CD14-positive monocyte (primary cell): Measurements from ENCODE around the gene SETX. TPM values are rescaled to one million over a fixed set of nuclear protein-coding genes. Genes with fewer than 3 reads are reported as not detected.

ENCODE experiments used
- DNase-seq, 3 donors: peaks; one replicate each; pipeline ENCODE4 v3.0.0-alpha.2; 2011 to 2022
- H2AFZ ChIP-seq: 2 replicates; pipeline ENCODE4 v1.6.0; 2012; ENCODE audit warnings: mild to moderate bottlenecking, low read depth, low read length, inconsistent platforms; ENCODE audit not compliant: insufficient read depth, poor library complexity, severe bottlenecking
- H3K27ac ChIP-seq, 2 donors: 1 replicate in 1 of 2; 2 replicates in 1 of 2; pipeline ENCODE4 v1.5.1; 2012 to 2013; ENCODE audit warnings: low read length in 2 of 2, control low read depth in 1 of 2, inconsistent platforms in 1 of 2, low read depth in 1 of 2, mild to moderate bottlenecking in 1 of 2
- H3K27me3 ChIP-seq, 2 donors: one replicate each; pipeline versions ENCODE4 v1.6.0 to v1.6.1; 2011 to 2013; ENCODE audit warnings: low read length in 2 of 2; ENCODE audit not compliant: control insufficient read depth in 2 of 2, insufficient read depth in 2 of 2
- H3K36me3 ChIP-seq, 2 donors: replicated peaks in 1 of 2; 1 replicate in 1 of 2; 2 replicates in 1 of 2; pipeline versions ENCODE4 v1.5.1 to v1.6.1; 2012 to 2013; ENCODE audit warnings: low read length in 2 of 2, control low read depth in 1 of 2, inconsistent platforms in 1 of 2, mild to moderate bottlenecking in 1 of 2; ENCODE audit not compliant: insufficient read depth in 2 of 2, control insufficient read depth in 1 of 2
- H3K4me1 ChIP-seq, 2 donors: 1 replicate in 1 of 2; 2 replicates in 1 of 2; pipeline versions ENCODE4 v1.5.1 to v1.6.1; 2012 to 2013; ENCODE audit warnings: low read length in 2 of 2, control low read depth in 1 of 2, inconsistent platforms in 1 of 2, mild to moderate bottlenecking in 1 of 2, moderate library complexity in 1 of 2; ENCODE audit not compliant: insufficient read depth in 2 of 2, control insufficient read depth in 1 of 2
- H3K4me2 ChIP-seq: replicated peaks from 2 replicates; pipeline ENCODE3; 2012; ENCODE audit warnings: low read length, moderate library complexity, mild to moderate bottlenecking; ENCODE audit not compliant: poor library complexity, severe bottlenecking; ENCODE audit errors: extremely low read depth
- H3K4me3 ChIP-seq, 3 experiments: fragments of 200-600 bp in 1 of 3; sonication (generic) in 1 of 3; replicated peaks in 1 of 3; 1 replicate in 2 of 3; 2 replicates in 1 of 3; pipeline ENCODE4 v1.5.1; 2011 to 2013; ENCODE audit warnings: low read length in 3 of 3, mild to moderate bottlenecking in 3 of 3, control low read depth in 2 of 3, low read depth in 2 of 3, inconsistent platforms in 1 of 3, moderate library complexity in 1 of 3
- H3K79me2 ChIP-seq: 2 replicates; pipeline ENCODE4 v1.6.0; 2012; ENCODE audit warnings: mild to moderate bottlenecking, control low read depth, inconsistent platforms, low read length, moderate library complexity; ENCODE audit not compliant: insufficient read depth
- H3K9ac ChIP-seq: 2 replicates; pipeline ENCODE4 v1.6.0; 2017; ENCODE audit warnings: low read length, mild to moderate bottlenecking; ENCODE audit not compliant: insufficient read depth, poor library complexity, severe bottlenecking
- H3K9me3 ChIP-seq, 2 donors: replicated peaks in 1 of 2; 1 replicate in 1 of 2; 2 replicates in 1 of 2; pipeline versions ENCODE4 v1.5.1 to v1.6.1; 2012 to 2013; ENCODE audit warnings: low read length in 2 of 2, control low read depth in 1 of 2; ENCODE audit not compliant: control insufficient read depth in 1 of 2, insufficient read depth in 1 of 2
- H4K20me1 ChIP-seq: 2 replicates; pipeline ENCODE4 v1.6.0; 2012; ENCODE audit warnings: mild to moderate bottlenecking, low read length, control low read depth, moderate library complexity; ENCODE audit not compliant: insufficient read depth
- H3K27ac Mint-ChIP-seq, 7 donors: one replicate each; pipeline ENCODE4 v1.8.0; 2020; ENCODE audit warnings: mild to moderate bottlenecking in 7 of 7, mixed read lengths in 7 of 7, moderate library complexity in 6 of 7, inconsistent platforms in 2 of 7
- H3K27me3 Mint-ChIP-seq, 3 donors: one replicate each; pipeline ENCODE4 v1.8.0; 2021 to 2022; ENCODE audit warnings: low read depth in 3 of 3, mild to moderate bottlenecking in 3 of 3, mixed read lengths in 3 of 3, moderate library complexity in 3 of 3, inconsistent platforms in 1 of 3
- H3K36me3 Mint-ChIP-seq, 2 donors: one replicate each; pipeline ENCODE4 v1.8.0; 2020; ENCODE audit warnings: mixed read lengths in 2 of 2, inconsistent platforms in 1 of 2, mild to moderate bottlenecking in 1 of 2
- H3K4me1 Mint-ChIP-seq: one replicate; pipeline ENCODE4 v1.8.0; 2020; ENCODE audit warnings: mild to moderate bottlenecking, mixed read lengths
- H3K4me3 Mint-ChIP-seq, 2 donors: one replicate each; pipeline ENCODE4 v1.8.0; 2020; ENCODE audit warnings: mild to moderate bottlenecking in 2 of 2, mixed read lengths in 2 of 2, moderate library complexity in 1 of 2
- H3K9me3 Mint-ChIP-seq, 7 donors: one replicate each; pipeline ENCODE4 v1.8.0; 2020 to 2022; ENCODE audit warnings: mixed read lengths in 7 of 7, mild to moderate bottlenecking in 6 of 7, moderate library complexity in 6 of 7, inconsistent platforms in 2 of 7
- CTCF ChIP-seq: fragments of 200-600 bp; IDR thresholded peaks from one replicate; pipeline ENCODE4 v1.8.0; 2022; ENCODE audit warnings: antibody characterized with exemption, mild to moderate bottlenecking
- WGBS: methylation state at CpG from one replicate; pipeline ENCODE4 v1.1.5; 2013; ENCODE audit warnings: missing lambda C conversion rate; ENCODE audit not compliant: insufficient coverage; 5-methylcytosine and 5-hydroxymethylcytosine counted together
- intact Hi-C, 2 donors: fragments of 100-400 bp; cut with micrococcal nuclease; formaldehyde crosslinking; loops; one replicate each; pipeline versions ENCODE4 v1.15.0 to v1.15.1; 2023
- polyA plus RNA-seq, 3 donors: library from polyadenylated mRNA; depleted of rRNA in 1 of 3; unstranded in 2 of 3; stranded (reverse) in 1 of 3; fragments of 300-500 nt in 2 of 3; fragments of >200 nt in 1 of 3; fragmentation: Illumina TruSeq in 2 of 3; gene quantifications; 1 replicate in 2 of 3; 2 replicates in 1 of 3; pipeline ENCODE4 v1.2.3, GENCODE V29; 2012 to 2021

The SETX gene
- polyA plus RNA-seq, 3 donors: 18.4 to 31.7 (median 24.2) TPM

- Histone ChIP-seq H4K20me1 (no peaks in the 10 kb centered on the region), H3K36me3 (no peaks in the 10 kb centered on the region), H3K79me2 (no peaks in the 10 kb centered on the region), H3K4me3 (peak overlapping the region in 1 of 3 experiments; percentile 24), H3K9me3 (no peaks in the 10 kb centered on the region), H3K27me3 (peaks cover 0 to 21% of the 10 kb centered on the region in 2 donors), H2AFZ (peak overlapping the region; percentile 56), H3K4me1 (peaks cover 35 to 51% of the 10 kb centered on the region in 2 donors), H3K9ac (no peak overlapping the region), H3K27ac (peak overlapping the region in 1 of 2 donors; percentile 23), H3K4me2 (peak overlapping the region; percentile 32)
- Mint-ChIP-seq H3K9me3 (peaks cover 0 to 2% (median 0%) of the 10 kb centered on the region in 7 donors), H3K36me3 (no peaks in the 10 kb centered on the region), H3K27ac (peak overlapping the region in 2 of 7 donors; percentile 40 to 77), H3K4me1 (peaks cover 36% of the 10 kb centered on the region), H3K27me3 (peaks cover 6 to 42% (median 37%) of the 10 kb centered on the region in 3 donors), H3K4me3 (peak overlapping the region in 1 of 2 donors; percentile 37)
- DNase-seq: peak in 1 of 3 donors; percentile 26
- WGBS: 0% methylated on average over 3 of the region's 3 CpGs
- no peak for TF ChIP-seq CTCF
- intact Hi-C loops: no loop called here
Measured at GRCh38 chr9:132239518-132239917, 115.3 kb downstream of the SETX start.

GRCh38 chr9:132238992-132239391 is 115.8 kb downstream of the SETX start:
- Mint-ChIP-seq H3K4me3 (peak overlapping the region; percentile 21 to 24), H3K27ac (peak overlapping the region in 1 of 7 donors; percentile 46)
- intact Hi-C loops: no loop called here

More at GRCh38 chr9:132238992-132239391, 115.8 kb downstream of the SETX start:
- peaks cover 36% of the 10 kb centered on the region for H3K4me1 Mint-ChIP-seq
- H3K27me3 Mint-ChIP-seq: peaks cover 6 to 42% (median 36%) of the 10 kb centered on the region in 3 donors
- Histone ChIP-seq H3K9ac (no peak overlapping the region), H2AFZ (no peak overlapping the region), H3K4me3 (peak overlapping the region in 1 of 3 experiments; percentile 24), H4K20me1 (no peaks in the 10 kb centered on the region), H3K4me1 (peaks cover 35 to 51% of the 10 kb centered on the region in 2 donors), H3K79me2 (no peaks in the 10 kb centered on the region), H3K36me3 (no peaks in the 10 kb centered on the region), H3K9me3 (no peaks in the 10 kb centered on the region), H3K27me3 (peaks cover 0 to 18% of the 10 kb centered on the region in 2 donors), H3K4me2 (peak overlapping the region; percentile 32), H3K27ac (no peak overlapping the region)
- TF ChIP-seq CTCF: no peak
- 74% methylated on average over 19 of the region's 19 CpGs for WGBS
- H3K9me3 Mint-ChIP-seq: peaks cover 0 to 2% (median 0%) of the 10 kb centered on the region in 7 donors
- peak in 1 of 3 donors; percentile 42 for DNase-seq
- no peaks in the 10 kb centered on the region for H3K36me3 Mint-ChIP-seq
